Body of pancreas (tissue), 4 donors: ENCODE measurements around the gene RFK.

Experiments used
- CTCF ChIP-seq, 7 experiments: fragments of 450-650 bp in 4 of 7; fragments of 200-600 bp in 3 of 7; sonication (generic) in 3 of 7; IDR thresholded peaks; one replicate each; pipeline ENCODE4 v1.5.1; 2016 to 2019; ENCODE audit warnings: antibody characterized with exemption in 7 of 7
- POLR2A ChIP-seq, 3 donors: fragments of 450-650 bp; IDR thresholded peaks; one replicate each; pipeline ENCODE4 v1.6.1; 2016; ENCODE audit warnings: antibody characterized with exemption in 3 of 3, mild to moderate bottlenecking in 2 of 3

GRCh38 chr9:76425677-76426453, 31.6 kb upstream of the RFK start:
- TF ChIP-seq POLR2A (IDR thresholded peaks at IDR 0.05) (no peak), CTCF (IDR thresholded peaks at IDR 0.05) (no peak)
